GM18858 (cell line): ENCODE results near the gene SPOCD1.

Experiments
- ATAC-seq: cut with Tn5 transposase; IDR thresholded peaks from one replicate; pipeline ENCODE4 v1.9.1; 2021; ENCODE audit not compliant: unreplicated experiment

Gene SPOCD1

DNA sequence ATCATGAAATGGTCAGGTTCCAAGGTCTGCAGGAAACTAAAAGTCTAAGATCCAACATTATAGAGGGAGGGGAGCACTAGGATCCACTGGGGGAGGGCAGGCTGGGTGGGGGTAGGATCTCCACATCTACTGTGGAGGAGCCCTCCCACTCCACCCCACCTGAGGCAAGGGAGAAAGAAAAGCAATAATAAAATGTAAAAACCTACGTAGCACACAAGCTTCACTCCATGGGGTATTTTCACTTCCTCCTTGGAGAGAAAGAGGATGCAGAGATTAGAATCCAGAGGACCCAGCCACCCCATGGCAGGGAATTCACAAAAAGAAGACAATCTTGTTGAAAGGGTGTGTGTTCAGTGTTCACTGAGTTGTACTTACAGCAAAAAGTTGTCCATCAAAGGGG is 14.4 kb downstream of the SPOCD1 start:
- ATAC-seq, result no peak

DNA sequence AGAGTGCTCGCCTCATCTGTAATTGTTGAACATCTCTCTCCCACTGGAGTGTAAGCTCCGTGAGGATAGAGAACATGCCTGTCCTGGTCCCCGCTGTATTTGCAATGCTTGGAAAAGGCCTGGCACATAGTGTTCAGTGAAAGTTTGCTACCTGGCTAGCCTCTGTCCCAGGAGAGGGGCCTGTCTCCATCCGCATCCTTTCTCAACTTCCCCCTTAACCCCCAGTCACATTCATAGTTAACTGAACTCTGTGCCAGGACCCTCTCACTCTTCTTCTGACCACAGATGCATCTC is 15.2 kb downstream of the SPOCD1 start:
- no peak for ATAC-seq

DNA sequence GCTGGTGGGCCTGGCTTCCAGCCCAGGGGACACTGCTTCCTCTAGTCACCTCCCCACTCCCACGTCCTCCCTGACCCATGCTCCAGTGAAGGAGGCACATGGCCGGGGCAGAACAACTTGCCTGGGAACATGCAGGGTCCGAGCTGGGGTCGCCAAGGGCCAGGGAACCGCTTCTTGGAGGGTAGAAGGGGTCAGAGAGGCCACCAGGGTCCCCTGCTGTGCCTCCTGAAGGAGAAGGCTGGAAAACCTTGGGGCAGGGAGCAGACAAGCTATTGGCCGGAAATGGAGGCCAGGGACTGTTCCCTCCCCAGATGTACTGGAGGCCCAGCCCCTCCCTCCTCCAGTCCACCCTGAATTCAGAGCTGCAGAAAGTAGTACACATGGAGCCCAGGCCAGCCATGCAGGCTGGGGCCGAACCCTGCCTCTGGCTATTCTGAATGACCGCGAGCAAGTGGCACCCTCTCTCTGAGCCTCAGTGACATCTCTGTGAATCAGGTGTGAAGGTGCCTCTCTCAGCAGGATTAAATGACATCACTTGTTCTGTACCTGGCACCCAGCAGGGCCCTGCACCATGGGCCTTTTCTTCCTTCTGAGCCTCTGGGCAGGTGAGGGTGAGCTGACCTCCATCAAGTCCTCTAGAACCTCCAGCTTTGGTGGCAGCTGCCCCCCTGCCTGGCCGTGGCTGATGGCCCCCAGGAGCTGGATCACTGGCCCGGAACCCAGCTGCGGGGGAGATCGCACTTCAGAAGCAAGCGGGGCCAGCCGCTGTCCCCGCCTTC is 15.7 kb downstream of the SPOCD1 start:
- no peak for ATAC-seq

DNA sequence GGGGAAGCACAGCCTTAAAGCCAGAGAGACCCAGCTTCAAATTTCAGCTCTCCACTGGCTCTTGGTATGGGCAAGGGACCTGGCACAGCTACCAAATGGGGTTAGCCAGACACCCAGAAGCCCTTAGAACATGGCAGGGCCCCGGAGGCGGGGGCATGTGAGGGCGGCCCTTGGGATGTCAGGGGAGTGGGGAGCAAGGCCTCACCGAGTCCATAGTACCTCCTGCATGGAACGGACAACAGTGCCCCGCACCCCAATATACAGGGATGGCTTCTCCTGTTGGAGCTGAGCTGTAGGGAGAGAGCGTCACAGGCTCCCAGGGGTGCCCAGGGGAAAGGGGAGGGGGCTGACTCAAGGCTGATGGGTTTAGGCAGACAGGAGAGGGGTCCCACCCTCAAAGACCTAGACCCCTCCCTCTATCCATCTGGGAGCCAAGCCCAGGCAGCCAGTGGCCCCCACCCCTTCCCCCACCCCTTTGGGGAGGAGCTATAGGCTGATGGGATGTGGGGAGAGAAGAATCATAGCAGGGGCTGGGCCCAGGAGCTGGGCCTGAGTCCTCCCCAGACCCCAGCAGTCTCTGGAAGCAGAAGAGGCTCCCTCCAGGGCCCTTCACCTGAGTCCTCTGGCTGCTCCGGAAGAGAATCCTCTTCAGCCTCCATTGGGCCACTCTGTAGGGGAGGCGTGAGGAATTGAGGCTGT is 16.5 kb downstream of the SPOCD1 start:
- ATAC-seq, result no peak

DNA sequence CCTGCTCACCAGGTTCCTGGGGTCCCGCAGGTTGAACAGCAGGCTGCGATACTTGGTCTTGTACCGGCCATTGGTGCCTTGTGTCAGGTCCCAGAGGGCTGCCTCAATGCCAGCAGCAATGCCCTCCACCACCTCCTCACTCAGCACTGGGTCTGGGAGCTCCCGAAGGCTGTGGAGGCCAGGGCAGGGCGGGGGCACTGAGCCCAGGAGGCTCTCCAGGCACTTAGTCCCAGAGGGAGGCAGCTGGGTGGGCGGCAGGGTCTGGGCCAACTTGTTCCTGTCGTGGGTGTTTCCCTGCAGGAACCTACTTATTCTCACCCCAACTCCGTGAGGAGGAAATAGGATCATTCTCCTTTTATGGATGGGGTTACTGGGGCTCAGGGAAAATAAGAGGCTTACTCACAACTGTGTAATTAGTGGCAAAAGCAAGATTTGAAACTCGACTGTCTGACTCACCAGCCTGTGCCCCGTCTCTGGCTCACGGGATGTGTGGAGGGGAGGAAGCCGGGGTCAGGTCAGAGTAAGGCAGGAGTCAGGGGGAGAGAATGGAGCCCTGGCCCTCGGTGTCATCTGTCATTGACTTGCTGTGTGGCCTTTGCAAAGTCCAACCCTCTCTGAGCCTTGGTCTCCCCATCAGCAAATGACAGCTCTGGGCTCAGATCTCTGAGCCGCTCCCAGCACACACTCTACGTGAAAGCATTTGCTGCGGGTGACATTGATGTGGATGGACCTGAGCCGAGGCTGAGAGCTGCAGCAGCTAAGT is 17.2 kb downstream of the SPOCD1 start:
- no peak for ATAC-seq

DNA sequence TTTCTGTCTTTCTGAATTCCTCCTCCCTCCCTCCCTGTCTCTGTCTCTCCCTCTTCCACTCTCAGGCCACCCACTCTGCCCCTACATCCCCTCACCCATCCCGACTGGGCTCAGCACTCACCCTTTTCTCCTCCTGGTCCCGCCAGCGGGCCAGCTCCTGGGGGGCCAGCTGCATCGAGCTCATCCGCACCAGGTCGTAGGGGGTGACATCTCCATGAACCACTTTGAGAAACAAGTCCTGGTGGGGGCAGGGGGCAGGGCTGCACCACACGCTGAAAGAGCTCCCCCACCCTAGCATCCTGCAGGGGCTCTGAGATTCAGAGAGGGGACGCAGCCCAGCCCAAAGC is 17.8 kb downstream of the SPOCD1 start:
- no peak for ATAC-seq

- no peak for ATAC-seq
These were observed 18.6 kb downstream of the SPOCD1 start for GRCh38 chr1:31797216-31797615.

DNA sequence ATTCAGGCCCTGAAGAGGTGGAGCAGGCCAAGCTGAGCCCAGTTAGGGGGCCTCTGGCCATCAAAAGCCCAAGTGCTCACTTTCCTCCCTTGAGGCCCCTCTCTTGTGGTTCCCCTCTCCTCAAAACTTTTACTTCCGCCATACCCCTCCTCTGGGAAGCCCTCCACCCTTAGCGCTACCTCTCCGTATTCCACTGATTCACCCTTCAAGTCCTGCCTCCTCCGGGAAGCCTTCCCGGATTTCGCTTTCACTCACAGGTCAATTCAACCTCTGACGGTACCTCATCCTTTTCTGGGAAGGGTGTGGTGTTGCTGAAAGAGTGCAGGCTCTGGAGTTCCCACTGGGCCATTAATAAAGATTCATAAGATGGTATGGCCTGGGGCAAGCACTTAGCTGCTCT is 19.1 kb downstream of the SPOCD1 start:
- ATAC-seq, result no peak

DNA sequence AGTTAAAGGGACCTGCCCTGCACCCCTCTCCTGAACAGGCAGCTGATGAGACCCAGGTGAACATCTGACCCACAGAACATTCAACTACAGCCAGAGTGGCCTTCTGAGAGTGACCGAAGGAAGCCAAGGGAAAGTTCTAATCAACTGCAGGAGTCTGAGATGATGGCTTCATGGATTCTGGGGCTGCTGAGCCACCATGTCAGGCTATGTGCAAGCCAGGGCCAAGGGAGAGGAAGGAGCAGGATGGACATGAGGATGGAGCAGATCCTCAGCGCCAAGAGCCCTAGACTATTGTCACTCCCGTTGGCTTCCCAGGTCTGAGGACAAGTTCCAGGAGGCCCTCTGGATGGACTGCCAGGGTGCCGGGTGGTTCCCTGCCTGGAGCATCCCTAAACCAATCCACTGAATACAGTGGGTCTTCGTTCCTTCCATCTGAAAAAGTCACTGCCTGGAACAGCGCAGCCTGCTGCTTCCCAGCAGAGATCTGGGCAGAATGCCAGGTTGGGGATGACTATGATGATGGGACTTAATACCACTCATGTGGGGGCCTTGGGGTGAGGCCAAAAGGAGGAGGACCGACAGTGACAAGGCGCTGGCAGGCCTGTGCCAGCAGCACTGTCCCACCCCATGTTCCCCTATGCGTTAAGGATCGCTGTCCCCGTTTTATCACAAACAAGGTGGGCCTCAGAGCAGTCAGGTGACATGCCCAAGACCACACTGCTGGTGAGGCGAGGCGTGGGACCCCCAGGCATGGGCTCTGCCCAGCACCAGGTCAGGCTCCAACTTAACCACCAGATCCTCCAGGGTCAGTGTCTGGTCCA is 19.8 kb downstream of the SPOCD1 start:
- no peak for ATAC-seq

GRCh38 chr1:31795096-31795675 is 20.6 kb downstream of the SPOCD1 start:
- ATAC-seq, result no peak

GRCh38 chr1:31793586-31794285 is 22.1 kb downstream of the SPOCD1 start:
- ATAC-seq, result no peak

DNA sequence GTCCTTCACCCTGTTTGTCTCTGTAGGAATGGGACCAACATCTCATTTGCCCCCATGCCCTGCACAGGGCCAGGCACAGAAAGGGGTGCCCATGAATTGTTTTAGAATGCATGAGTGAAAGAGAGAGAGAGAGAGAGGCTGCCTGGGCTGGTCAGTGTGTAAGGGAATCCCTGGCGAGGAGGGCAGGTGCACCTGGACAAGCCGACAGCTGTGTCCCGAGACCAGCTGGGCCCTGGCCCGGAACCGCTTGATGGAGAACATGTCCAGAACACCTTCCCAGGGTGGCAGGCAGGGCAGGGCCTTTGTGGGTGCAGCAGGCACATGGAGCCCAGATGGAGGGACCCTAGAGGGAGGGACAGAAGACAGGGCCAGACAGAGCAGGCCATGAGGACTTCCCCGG is 22.7 kb downstream of the SPOCD1 start:
- ATAC-seq, result no peak

DNA sequence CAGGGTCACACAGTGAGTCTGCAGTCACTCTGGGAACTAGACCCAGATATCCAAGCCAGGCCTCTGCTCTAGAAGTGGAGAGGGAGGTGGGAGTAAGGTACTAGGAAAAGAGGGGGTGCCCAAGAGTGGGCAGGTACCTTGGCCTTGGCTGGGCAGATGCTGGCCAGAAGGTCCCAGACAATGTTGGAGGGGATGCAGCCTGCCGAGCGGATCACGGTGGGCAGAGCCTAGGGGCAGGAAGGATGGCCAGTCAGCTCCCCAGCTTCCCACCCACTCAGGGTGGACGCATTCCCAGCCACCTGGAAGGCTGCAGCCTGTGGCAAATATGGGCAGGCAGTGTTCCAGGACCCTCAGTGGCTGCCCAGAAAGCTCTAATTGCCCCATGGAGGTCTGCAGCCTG is 23.3 kb downstream of the SPOCD1 start:
- no peak for ATAC-seq

- ATAC-seq, result no peak
These were observed 23.7 kb downstream of the SPOCD1 start for GRCh38 chr1:31792116-31792515.

DNA sequence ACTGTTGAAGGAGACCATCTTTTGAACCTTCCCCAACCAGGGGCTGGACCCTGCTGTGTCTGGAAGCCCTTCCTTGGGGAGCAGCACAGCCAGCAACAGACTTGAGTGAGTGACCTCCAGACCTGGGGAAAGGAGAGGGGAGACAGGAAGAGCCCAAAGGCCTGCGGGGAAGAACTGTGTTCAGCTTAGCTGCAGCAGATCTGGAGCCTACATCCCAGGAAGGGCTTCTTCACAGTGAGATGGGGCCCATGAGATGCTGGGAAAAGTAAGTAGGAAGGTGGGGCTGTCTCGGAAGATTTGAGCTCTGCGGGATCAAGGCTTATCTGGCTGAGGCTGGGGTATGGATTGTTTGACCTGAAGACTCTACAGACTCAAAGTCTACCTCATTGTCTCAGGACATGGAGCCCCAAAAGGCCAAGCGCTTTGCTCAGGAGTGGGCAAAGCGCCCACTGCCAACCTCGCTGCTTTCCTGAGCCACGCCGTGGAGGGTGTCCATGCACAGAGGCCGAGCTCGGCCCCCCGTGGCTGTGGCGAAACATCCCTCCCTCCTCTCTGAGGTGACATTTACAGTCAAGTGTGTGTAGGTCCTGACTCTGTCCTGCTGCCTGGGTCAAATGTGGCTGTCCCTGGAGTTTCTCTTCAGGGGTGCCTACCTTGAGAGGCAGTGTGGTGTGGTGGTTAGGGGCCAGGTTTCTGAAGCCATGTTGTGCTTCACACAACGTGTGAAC is 24.5 kb downstream of the SPOCD1 start:
- no peak for ATAC-seq

- ATAC-seq, result no peak
These were observed 25.2 kb downstream of the SPOCD1 start for GRCh38 chr1:31790641-31791091.

GRCh38 chr1:31790140-31790539 is 25.7 kb downstream of the SPOCD1 start:
- no peak for ATAC-seq

DNA sequence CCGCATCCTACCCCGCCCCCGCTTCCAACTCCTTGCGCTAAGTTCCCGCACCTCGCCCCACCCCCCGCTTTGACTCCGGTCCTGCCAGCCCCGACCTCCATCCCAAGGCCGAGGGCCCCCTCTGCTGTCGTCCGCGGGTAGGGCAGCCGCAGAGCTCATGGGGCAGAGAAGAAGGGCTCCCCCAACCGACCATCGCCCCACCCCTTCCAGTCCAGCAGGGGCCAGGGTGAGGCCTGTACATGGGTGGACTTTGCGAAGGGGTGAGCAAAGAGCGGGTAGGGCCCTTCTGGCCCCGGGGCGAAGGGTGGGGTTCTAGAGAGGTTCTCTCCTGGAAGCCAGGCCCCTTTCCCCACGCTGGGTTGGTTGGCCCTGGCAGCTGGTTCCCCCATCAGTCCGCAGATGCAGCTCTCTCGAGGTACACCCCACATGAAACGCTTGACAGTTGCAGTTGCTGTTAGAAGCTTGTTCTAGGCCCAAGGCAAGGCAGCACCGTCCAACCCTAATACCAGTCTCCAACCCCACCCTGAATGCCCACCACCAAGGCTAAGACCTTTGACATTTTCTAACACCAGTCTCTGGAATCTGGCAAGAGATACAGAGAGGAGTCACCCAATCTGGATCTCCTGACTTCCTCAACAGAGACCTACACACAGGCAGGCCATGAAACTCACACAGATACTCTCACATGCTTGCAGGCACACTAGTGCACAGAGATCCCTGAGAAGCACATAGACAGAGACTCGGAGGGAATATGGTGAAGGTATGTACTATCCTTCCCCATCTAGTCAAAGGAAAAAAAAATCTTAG is 26.4 kb downstream of the SPOCD1 start:
- ATAC-seq, result no peak

- ATAC-seq, result no peak
These were observed 27.0 kb downstream of the SPOCD1 start for GRCh38 chr1:31788825-31789256.
